ENCODE measurements around the gene SOCS3.

Gene SOCS3

GRCh38 chr17:78396441-78397337 lies 36.8 kb upstream of the SOCS3 start:
- no peaks in the 10 kb centered on the region for H3K9me3 Mint-ChIP-seq
- peaks cover 8% of the 10 kb centered on the region for H3K4me1 Mint-ChIP-seq
- ATAC-seq (ENCODE audit: low read depth): no peak
- no peak overlapping the region for H3K4me3 Mint-ChIP-seq
- peaks cover 27% of the 10 kb centered on the region for H3K36me3 Mint-ChIP-seq
- no peaks in the 10 kb centered on the region for H3K27me3 Mint-ChIP-seq
- DNase-seq (ENCODE audit: low spot score in 2 of 2): no peak
- H3K27ac Mint-ChIP-seq: no peak overlapping the region

DNA sequence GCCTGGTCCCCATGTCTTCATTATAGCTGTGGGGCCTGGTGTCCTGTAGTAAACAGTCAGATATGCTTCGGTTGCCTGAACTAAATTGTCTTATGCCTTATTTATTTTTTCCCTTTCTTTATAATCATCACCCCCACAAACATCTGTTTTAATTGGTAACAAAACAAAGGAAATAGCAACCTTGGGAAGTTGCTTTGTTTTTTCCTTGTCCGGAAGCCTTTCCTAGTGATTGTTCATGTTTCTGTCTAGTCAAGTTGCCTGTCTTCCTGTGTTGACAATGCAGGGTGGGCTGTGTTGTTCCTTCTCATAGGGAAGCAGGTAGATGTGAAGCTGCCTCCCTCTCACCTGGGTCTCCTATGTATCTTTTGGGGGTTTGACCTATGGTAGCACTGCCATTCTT lies 35.3 kb upstream of the SOCS3 start:
- peaks cover 14% of the 10 kb centered on the region for H3K4me1 Mint-ChIP-seq
- no peaks in the 10 kb centered on the region for H3K27me3 Mint-ChIP-seq
- no peak for DNase-seq (ENCODE audit: low spot score in 2 of 2)
- no peak overlapping the region for H3K4me3 Mint-ChIP-seq
- no peak for ATAC-seq (ENCODE audit: low read depth)
- no peaks in the 10 kb centered on the region for H3K9me3 Mint-ChIP-seq
- no peak overlapping the region for H3K27ac Mint-ChIP-seq
- peaks cover 27% of the 10 kb centered on the region for H3K36me3 Mint-ChIP-seq

DNA sequence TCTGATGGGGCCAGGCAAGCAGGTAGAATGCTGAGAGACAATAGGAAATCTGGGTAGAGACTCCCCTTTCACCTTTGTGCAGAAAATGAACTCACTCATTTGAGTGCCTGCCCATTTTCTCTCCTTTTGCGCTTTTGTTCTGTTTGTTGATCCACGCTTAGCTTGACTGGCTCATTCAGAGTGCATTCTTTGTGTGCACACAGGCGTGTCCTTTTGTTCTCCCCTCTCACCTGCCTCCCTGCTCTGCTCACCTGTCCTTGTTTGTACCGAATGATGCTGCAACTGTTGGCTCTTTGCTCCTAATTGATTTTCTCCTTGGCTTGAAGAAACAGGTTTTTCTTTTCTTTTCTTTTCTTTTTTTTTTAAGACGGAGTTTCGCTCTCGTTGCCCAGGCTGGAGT lies 34.3 kb upstream of the SOCS3 start:
- DNase-seq (ENCODE audit: low spot score in 2 of 2) (no peak), ATAC-seq (ENCODE audit: low read depth) (no peak)
- no peak overlapping the region for H3K27ac Mint-ChIP-seq
- no peak overlapping the region for H3K4me3 Mint-ChIP-seq
- no peaks in the 10 kb centered on the region for H3K9me3 Mint-ChIP-seq
- no peaks in the 10 kb centered on the region for H3K27me3 Mint-ChIP-seq
- H3K36me3 Mint-ChIP-seq: peaks cover 24% of the 10 kb centered on the region
- peaks cover 16% of the 10 kb centered on the region for H3K4me1 Mint-ChIP-seq

DNA sequence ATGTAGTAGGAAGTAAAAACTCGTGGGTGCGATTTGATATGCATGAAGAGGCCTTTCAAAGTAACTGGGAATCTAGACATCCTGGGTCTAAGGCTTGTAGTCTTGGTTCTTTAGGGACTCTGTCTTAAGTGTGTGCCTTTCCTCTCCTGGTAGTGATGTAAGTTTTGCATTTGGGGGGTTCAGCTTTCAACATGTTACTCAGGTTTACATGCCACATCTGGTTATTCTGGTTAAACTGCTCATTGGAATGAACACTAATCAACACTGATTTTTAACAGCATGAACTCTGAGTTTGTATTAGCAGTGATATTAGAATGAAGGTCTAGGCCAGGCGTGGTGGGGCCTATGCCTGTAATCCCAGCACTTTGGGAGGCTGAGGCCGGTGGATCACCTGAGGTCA lies 33.7 kb upstream of the SOCS3 start:
- peaks cover 18% of the 10 kb centered on the region for H3K4me1 Mint-ChIP-seq
- no peak for ATAC-seq (ENCODE audit: low read depth)
- DNase-seq (ENCODE audit: low spot score in 2 of 2): no peak
- H3K27ac Mint-ChIP-seq: no peak overlapping the region
- H3K36me3 Mint-ChIP-seq: peaks cover 20% of the 10 kb centered on the region
- H3K9me3 Mint-ChIP-seq: no peaks in the 10 kb centered on the region
- H3K4me3 Mint-ChIP-seq: no peak overlapping the region
- H3K27me3 Mint-ChIP-seq: no peaks in the 10 kb centered on the region

DNA sequence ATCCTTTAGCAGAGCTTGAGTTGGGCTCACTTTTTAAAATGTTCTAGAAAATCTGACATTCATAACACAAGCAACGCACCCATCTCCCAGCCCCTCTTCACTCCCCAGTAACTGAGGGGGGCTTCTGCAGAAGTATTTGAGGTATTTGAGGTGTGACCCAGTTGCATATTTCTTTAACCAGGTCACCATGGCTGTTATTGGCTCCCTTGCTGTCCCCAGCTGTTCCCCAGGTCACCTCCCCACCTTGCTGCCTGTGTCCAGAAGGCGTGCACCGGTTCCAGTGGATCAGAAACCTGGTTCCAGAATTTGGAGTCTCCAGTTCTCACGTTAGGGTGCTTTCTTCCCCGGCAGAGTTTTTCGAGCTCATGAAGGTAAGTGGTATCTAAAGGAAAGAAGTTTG lies 32.4 kb upstream of the SOCS3 start:
- H3K27me3 Mint-ChIP-seq: no peaks in the 10 kb centered on the region
- H3K27ac Mint-ChIP-seq: peak overlapping the region; percentile 35
- H3K9me3 Mint-ChIP-seq: no peaks in the 10 kb centered on the region
- no peak overlapping the region for H3K4me3 Mint-ChIP-seq
- DNase-seq (ENCODE audit: low spot score in 2 of 2) (no peak), ATAC-seq (ENCODE audit: low read depth) (no peak)
- H3K4me1 Mint-ChIP-seq: peaks cover 25% of the 10 kb centered on the region
- peaks cover 15% of the 10 kb centered on the region for H3K36me3 Mint-ChIP-seq

GRCh38 chr17:78391843-78392242 lies 32.0 kb upstream of the SOCS3 start:
- DNase-seq (ENCODE audit: low spot score in 2 of 2) (no peak), ATAC-seq (ENCODE audit: low read depth) (no peak)
- Mint-ChIP-seq H3K9me3 (peaks cover under 1% of the 10 kb centered on the region), H3K36me3 (peaks cover 15% of the 10 kb centered on the region), H3K4me3 (no peak overlapping the region), H3K27me3 (no peaks in the 10 kb centered on the region), H3K27ac (peak overlapping the region; percentile 35), H3K4me1 (peaks cover 26% of the 10 kb centered on the region)

DNA sequence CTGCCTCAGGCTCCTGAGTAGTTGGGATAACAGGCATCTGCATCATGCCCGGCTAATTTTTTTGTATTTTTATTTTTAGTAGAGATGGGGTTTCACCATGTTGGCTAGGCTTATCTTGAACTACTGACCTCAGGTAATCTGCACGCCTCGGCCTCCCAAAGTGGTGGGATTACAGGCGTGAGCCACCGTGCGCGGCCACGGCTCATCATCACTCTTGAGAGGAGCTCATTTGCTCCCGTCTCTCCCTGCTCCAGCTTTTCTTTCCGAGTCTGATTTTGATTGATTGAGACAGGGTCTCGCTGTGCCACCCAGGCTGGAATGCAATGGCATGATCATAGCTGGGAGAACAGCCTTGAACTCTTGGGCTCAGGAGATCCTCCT lies 31.2 kb upstream of the SOCS3 start:
- H3K36me3 Mint-ChIP-seq: peaks cover 11% of the 10 kb centered on the region
- DNase-seq (ENCODE audit: low spot score in 2 of 2): no peak
- no peak overlapping the region for H3K4me3 Mint-ChIP-seq
- no peak overlapping the region for H3K27ac Mint-ChIP-seq
- H3K4me1 Mint-ChIP-seq: peaks cover 34% of the 10 kb centered on the region
- ATAC-seq (ENCODE audit: low read depth): no peak
- H3K27me3 Mint-ChIP-seq: no peaks in the 10 kb centered on the region
- H3K9me3 Mint-ChIP-seq: peaks cover 2% of the 10 kb centered on the region

- H3K4me3 Mint-ChIP-seq: no peak overlapping the region
- H3K27ac Mint-ChIP-seq: no peak overlapping the region
- peaks cover 9% of the 10 kb centered on the region for H3K36me3 Mint-ChIP-seq
- ATAC-seq (ENCODE audit: low read depth) (no peak), DNase-seq (ENCODE audit: low spot score in 2 of 2) (no peak)
- H3K27me3 Mint-ChIP-seq: no peaks in the 10 kb centered on the region
- peaks cover 2% of the 10 kb centered on the region for H3K9me3 Mint-ChIP-seq
- peaks cover 35% of the 10 kb centered on the region for H3K4me1 Mint-ChIP-seq
Measured at GRCh38 chr17:78390241-78391050, 30.6 kb upstream of the SOCS3 start.

GRCh38 chr17:78387977-78388941 lies 28.4 kb upstream of the SOCS3 start:
- Mint-ChIP-seq H3K4me1 (peaks cover 41% of the 10 kb centered on the region), H3K4me3 (peak overlapping the region; percentile 68), H3K27me3 (no peaks in the 10 kb centered on the region), H3K36me3 (peaks cover 3% of the 10 kb centered on the region), H3K27ac (peak overlapping the region; percentile 62), H3K9me3 (peaks cover 2% of the 10 kb centered on the region)
- peak in 1 of 2 donors; percentile 33 for DNase-seq (ENCODE audit: low spot score in 2 of 2)
- ATAC-seq (ENCODE audit: low read depth): peak; percentile 75

GRCh38 chr17:78384479-78385175 lies 24.8 kb upstream of the SOCS3 start:
- Mint-ChIP-seq H3K4me3 (peak overlapping the region; percentile 47), H3K4me1 (peaks cover 54% of the 10 kb centered on the region), H3K9me3 (peaks cover 2% of the 10 kb centered on the region), H3K36me3 (peaks cover 4% of the 10 kb centered on the region), H3K27me3 (no peaks in the 10 kb centered on the region), H3K27ac (peak overlapping the region; percentile 65)
- DNase-seq (ENCODE audit: low spot score in 2 of 2) (no peak), ATAC-seq (ENCODE audit: low read depth) (no peak)

DNA sequence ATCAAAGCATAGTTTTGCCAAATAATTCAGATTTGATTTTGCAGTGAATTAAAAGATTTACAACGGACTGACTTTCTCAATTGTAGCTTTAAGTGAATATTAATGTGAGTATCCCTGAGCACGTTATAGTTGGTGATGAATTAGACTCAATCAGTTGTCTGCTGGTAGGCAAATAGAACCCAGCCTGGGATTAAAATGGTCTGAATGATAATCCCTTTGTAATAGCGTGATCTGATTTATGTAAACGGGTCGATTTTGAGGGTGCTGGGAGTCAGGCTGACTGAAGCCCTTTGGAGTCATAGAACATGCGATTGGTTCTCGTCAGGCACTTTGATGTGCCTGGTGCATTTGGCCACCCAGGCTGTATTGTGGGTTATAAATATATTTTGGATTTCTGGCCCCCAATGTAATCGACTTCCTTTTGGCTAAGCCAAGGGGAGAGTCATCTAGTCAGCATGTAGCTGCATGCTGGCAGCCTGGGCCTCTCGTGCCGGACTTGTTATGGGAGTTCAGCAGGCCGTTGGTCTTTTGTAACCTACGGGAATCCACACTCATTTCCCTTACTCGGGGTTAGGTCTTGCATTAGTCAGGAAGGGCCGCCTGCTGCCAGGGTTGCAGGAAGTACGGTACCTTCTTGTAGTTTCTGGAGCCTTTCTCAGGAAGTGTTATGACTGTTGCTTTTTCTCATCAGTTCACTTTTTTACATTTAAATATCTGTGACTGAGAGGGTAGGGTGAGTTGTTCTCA lies 24.0 kb upstream of the SOCS3 start:
- Mint-ChIP-seq H3K27me3 (no peaks in the 10 kb centered on the region), H3K4me3 (peak overlapping the region; percentile 27), H3K36me3 (peaks cover 4% of the 10 kb centered on the region), H3K9me3 (peaks cover 2% of the 10 kb centered on the region), H3K27ac (peak overlapping the region; percentile 65), H3K4me1 (peaks cover 57% of the 10 kb centered on the region)
- ATAC-seq (ENCODE audit: low read depth) (no peak), DNase-seq (ENCODE audit: low spot score in 2 of 2) (no peak)

GRCh38 chr17:78381601-78382232 lies 21.8 kb upstream of the SOCS3 start:
- ATAC-seq (ENCODE audit: low read depth): peak; percentile 51
- Mint-ChIP-seq H3K36me3 (peaks cover 3% of the 10 kb centered on the region), H3K27me3 (no peaks in the 10 kb centered on the region), H3K27ac (peak overlapping the region; percentile 76), H3K9me3 (peaks cover under 1% of the 10 kb centered on the region), H3K4me1 (peaks cover 47% of the 10 kb centered on the region), H3K4me3 (peak overlapping the region; percentile 41)
- no peak for DNase-seq (ENCODE audit: low spot score in 2 of 2)

Data from memory B cell (primary cell).